ENCODE data around the gene ZNF423. TPM values are rescaled to one million over a fixed set of nuclear protein-coding genes. Genes with fewer than 3 reads are reported as not detected.

The ZNF423 gene
- total and polyA plus RNA-seq, 2 of the 13 experiments (the other 11 are each of a cell fraction or from before 2014, with no cell fraction given), result 0.07 to 0.31 TPM

- ChIA-PET POLR2A (no interaction called here), CTCF (ENCODE audit: low intra/inter-chr PET ratio, low total read pairs) (no interaction called here)
- H3K27me3 ChIP-seq (ENCODE audit: control insufficient read depth in 1 of 2, insufficient read depth in 2 of 2, low read length in 2 of 2), result peaks cover 0 to 9% of the 10 kb centered on the region in 2 experiments; a peak in 2 of 5 replicates
- WGBS (ENCODE audit: low lambda C conversion rate), result 6% methylated on average over 3 of the region's 3 CpGs
- no peak overlapping the region for H2AFZ ChIP-seq (ENCODE audit: low read length)
- H3K4me3 ChIP-seq (replicated peaks in 1 of 3; ENCODE audit: insufficient read depth in 1 of 3, low read depth in 2 of 3, low read length in 3 of 3), result no peak overlapping the region
- no TSS peak for BruUV-seq (replicated peaks)
- FAIRE-seq, result no peak
- no peak overlapping the region for H3K9ac ChIP-seq (ENCODE audit: insufficient read depth, low read depth, low read length)
- TF ChIP-seq ZNF3 (CRISPR knock-in tag; IDR thresholded peaks at IDR 0.05), result no peak
- no peak for TF ChIP-seq TERF1 (CRISPR knock-in tag; IDR thresholded peaks at IDR 0.05)
- no peak for TF ChIP-seq MTERF4 (CRISPR knock-in tag; IDR thresholded peaks at IDR 0.05)
- TF ChIP-seq RBM22 (optimal IDR thresholded peaks at IDR 0.05; ENCODE audit: low read length), result no peak
- no peak for TF ChIP-seq TSC22D2 (CRISPR knock-in tag; IDR thresholded peaks at IDR 0.05; ENCODE audit: borderline replicate concordance)
- no peak for TF ChIP-seq PHF21A (CRISPR knock-in tag; IDR thresholded peaks at IDR 0.05)
- H3K9me3 ChIP-seq (ENCODE audit: low read length), result no peaks in the 10 kb centered on the region
- DNase-seq (ENCODE audit: low spot score), result no peak
- no peak overlapping the region for H3K27ac ChIP-seq (ENCODE audit: extremely low read length, insufficient read depth, low read length)
- ATAC-seq, result no peak
- H3K4me1 ChIP-seq (ENCODE audit: insufficient read depth, low read length), result no peaks in the 10 kb centered on the region
- H4K20me1 ChIP-seq (ENCODE audit: insufficient read depth, low read length), result no peaks in the 10 kb centered on the region
- in situ Hi-C loops (cut with HindIII; ENCODE audit: extremely low pct_ligation_motif_present, low pct_unique_long_range_greater_than_20kb), result no loop called here
- no peaks in the 10 kb centered on the region for H3K36me3 ChIP-seq (replicated peaks in 1 of 2; ENCODE audit: control insufficient read depth in 1 of 2, insufficient read depth in 2 of 2, low read length in 2 of 2)
- H3K79me2 ChIP-seq (ENCODE audit: insufficient read depth, low read length), result no peaks in the 10 kb centered on the region
- intact Hi-C loops (cut with micrococcal nuclease; ENCODE audit: unreplicated experiment), result no loop called here
- H3K4me2 ChIP-seq (ENCODE audit: low read depth, low read length), result no peak overlapping the region
Observed at GRCh38 chr16:49588026-49588425, 267.9 kb downstream of the ZNF423 start.

GRCh38 chr16:49587511-49587910, 268.4 kb downstream of the ZNF423 start:
- intact Hi-C loops (cut with micrococcal nuclease; ENCODE audit: unreplicated experiment), result no loop called here
- no peaks in the 10 kb centered on the region for H3K9me3 ChIP-seq (ENCODE audit: low read length)
- H4K20me1 ChIP-seq (ENCODE audit: insufficient read depth, low read length), result no peaks in the 10 kb centered on the region
- CTCF ChIA-PET (ENCODE audit: low intra/inter-chr PET ratio, low total read pairs), result no interaction called here
- H2AFZ ChIP-seq (ENCODE audit: low read length), result no peak overlapping the region
- ATAC-seq (no peak), FAIRE-seq (no peak), DNase-seq (ENCODE audit: low spot score) (no peak)
- no peak overlapping the region for H3K27ac ChIP-seq (ENCODE audit: extremely low read length, insufficient read depth, low read length)
- no peak overlapping the region for H3K9ac ChIP-seq (ENCODE audit: insufficient read depth, low read depth, low read length)
- H3K4me1 ChIP-seq (ENCODE audit: insufficient read depth, low read length), result no peaks in the 10 kb centered on the region
- H3K79me2 ChIP-seq (ENCODE audit: insufficient read depth, low read length), result no peaks in the 10 kb centered on the region
- WGBS (ENCODE audit: low lambda C conversion rate), result 68% methylated on average over 1 of the region's 1 CpG
- no TSS peak for BruUV-seq (replicated peaks)
- H3K4me3 ChIP-seq (replicated peaks in 1 of 3; ENCODE audit: insufficient read depth in 1 of 3, low read depth in 2 of 3, low read length in 3 of 3), result no peak overlapping the region
- peaks cover 0 to 9% of the 10 kb centered on the region in 2 experiments; a peak in 2 of 5 replicates for H3K27me3 ChIP-seq (ENCODE audit: control insufficient read depth in 1 of 2, insufficient read depth in 2 of 2, low read length in 2 of 2)
- no peak overlapping the region for H3K4me2 ChIP-seq (ENCODE audit: low read depth, low read length)
- POLR2A ChIA-PET, result no interaction called here
- in situ Hi-C loops (cut with HindIII; ENCODE audit: extremely low pct_ligation_motif_present, low pct_unique_long_range_greater_than_20kb), result no loop called here
- no peaks in the 10 kb centered on the region for H3K36me3 ChIP-seq (replicated peaks in 1 of 2; ENCODE audit: control insufficient read depth in 1 of 2, insufficient read depth in 2 of 2, low read length in 2 of 2)
- TF ChIP-seq ZNF530 (CRISPR knock-in tag; IDR thresholded peaks at IDR 0.05; ENCODE audit: low read depth), result no peak
- no peak for TF ChIP-seq ZNF503 (CRISPR knock-in tag; IDR thresholded peaks at IDR 0.05)
- no peak for TF ChIP-seq NFYC (CRISPR knock-in tag; IDR thresholded peaks at IDR 0.05)
- no peak for TF ChIP-seq CREBL2 (CRISPR knock-in tag; IDR thresholded peaks at IDR 0.05; ENCODE audit: borderline replicate concordance)
- no peak for TF ChIP-seq IRX3 (CRISPR knock-in tag; IDR thresholded peaks at IDR 0.05; ENCODE audit: borderline replicate concordance, low read depth)
- TF ChIP-seq CHCHD3 (CRISPR knock-in tag; IDR thresholded peaks at IDR 0.05), result no peak
- TF ChIP-seq SUZ12 (IDR thresholded peaks at IDR 0.05; ENCODE audit: low read depth, low read length), result no peak
- no peak for TF ChIP-seq ZNF232 (CRISPR knock-in tag; IDR thresholded peaks at IDR 0.05; ENCODE audit: borderline replicate concordance)
- TF ChIP-seq TERF1 (CRISPR knock-in tag; IDR thresholded peaks at IDR 0.05), result no peak
- no peak for TF ChIP-seq RFXANK (CRISPR knock-in tag; IDR thresholded peaks at IDR 0.05)

Data from HepG2 (cell line).